CMK (cell line): ENCODE results near the gene UXT.
"Not testable (repeated sequence)": the region's sequence is repeated elsewhere in the genome, so short reads cannot be mapped to it uniquely, and the experiment has no call there.

ENCODE experiments used
- DNase-seq: peaks from one replicate; pipeline ENCODE4 v3.0.0-alpha.2; 2010; ENCODE audit warnings: low read depth

The UXT gene

DNA sequence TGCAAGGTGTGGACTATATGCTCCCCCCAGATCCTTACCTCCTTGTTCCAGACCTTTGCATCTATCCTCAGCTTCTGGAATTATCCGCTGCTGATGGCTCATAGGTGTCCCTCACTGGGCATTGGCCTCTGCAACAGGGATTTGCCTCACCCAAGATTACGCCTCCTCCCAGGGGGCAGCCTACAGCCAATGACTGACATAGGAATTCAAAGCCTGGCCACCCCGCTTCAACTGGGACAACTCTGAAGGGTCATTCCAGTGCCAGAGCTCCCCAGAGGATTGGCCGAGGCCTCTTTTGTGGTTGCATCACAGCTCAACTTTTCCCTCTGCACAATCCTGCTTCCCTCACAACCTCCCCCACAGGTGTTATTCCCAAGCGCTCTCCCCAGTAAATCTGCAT is 44.4 kb downstream of the UXT start:
- DNase-seq: no peak

DNA sequence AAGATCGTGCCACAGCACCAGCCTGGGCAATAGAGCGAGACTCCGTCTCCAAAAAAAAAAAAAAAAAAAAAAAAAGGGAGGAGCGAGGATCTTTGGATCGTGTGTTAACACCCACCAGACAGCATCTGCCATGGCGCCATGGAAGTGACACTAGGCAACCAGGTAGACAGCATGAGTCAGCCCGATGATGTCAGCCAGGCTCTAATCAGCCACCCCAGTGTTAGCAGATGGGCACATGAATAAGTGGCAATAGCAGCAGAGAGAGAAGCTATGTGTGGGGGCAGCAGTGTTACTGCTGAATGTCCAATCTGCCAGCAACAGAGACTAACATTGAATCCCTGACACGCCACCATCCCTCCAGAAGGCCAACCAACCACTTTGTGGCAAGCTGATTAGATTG is 45.9 kb downstream of the UXT start:
- DNase-seq: no peak

DNA sequence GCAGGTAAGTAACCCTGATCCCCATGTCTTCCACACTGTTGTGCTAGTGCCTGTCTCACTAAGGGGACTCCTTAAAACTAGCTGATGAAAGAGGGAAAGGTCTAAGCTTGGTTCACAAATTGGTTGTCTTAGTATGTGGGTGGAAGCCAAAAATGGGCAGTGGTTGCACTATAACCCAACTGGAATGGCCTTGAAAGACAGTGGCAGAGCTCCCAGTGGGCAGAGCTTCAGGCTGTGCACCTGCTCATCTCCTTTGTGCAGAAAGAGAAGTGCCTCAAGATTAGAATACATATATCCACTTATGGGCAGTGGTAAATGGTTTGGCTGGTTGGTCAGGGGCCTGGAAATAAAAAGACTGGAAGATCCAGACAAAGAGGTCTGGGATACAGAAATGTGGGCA is 46.6 kb downstream of the UXT start:
- DNase-seq: no peak

DNA sequence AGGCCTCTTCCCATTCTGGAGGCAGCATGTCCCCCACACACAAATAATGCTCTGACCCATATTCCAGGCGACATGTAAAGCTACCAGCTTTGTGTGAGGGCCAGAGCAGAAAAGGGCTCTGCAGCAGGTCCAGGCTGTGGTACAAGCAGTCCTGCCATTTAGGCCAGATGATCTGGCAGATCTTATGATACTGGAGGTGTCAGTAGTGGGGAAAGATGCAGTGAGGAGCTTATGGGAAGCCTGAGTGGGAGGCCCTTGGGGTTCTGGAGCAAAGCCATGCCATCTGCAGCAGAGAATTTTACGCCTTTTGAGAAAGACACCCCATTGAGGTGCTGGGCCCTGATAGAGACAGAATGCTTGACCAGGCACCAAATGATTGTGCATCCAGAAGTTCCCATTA is 47.1 kb downstream of the UXT start:
- DNase-seq: no peak

DNA sequence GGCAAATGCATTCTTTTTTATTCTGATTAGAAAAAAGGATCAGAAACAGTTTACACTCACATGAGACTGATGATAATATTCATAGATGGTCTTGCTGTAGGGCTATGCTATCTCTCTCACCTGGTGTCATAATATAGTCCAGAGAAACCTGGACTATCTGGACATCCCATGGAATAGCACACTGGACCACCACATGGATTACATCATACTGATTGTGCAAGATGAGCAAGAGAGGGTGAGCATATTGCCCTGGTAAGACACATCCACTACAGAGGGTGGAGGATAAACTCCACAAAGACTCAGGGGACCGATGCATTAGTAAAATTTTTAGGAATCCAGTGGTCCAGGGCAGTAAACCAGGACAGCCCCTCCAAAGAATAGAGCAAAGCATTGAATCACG is 47.5 kb downstream of the UXT start:
- no peak for DNase-seq

DNA sequence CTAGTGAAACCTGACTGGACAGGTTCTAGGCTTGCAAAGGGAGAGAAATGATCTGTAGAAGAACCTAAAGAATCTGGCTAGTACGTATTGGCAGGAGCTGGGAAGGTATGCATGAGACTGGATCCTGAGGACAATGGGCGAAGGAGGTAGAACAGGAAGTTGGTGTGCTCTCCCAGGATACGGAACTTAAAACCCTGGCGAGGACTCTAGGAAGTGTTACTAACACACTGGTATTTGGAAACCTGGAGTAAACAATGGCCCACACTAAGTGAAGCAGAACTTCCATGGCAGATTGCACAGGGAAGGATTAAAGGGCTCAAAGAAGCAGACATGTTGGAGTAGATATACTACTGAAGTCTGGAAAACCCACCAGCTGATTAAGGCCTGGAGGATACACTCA is 48.5 kb downstream of the UXT start:
- no peak for DNase-seq

DNA sequence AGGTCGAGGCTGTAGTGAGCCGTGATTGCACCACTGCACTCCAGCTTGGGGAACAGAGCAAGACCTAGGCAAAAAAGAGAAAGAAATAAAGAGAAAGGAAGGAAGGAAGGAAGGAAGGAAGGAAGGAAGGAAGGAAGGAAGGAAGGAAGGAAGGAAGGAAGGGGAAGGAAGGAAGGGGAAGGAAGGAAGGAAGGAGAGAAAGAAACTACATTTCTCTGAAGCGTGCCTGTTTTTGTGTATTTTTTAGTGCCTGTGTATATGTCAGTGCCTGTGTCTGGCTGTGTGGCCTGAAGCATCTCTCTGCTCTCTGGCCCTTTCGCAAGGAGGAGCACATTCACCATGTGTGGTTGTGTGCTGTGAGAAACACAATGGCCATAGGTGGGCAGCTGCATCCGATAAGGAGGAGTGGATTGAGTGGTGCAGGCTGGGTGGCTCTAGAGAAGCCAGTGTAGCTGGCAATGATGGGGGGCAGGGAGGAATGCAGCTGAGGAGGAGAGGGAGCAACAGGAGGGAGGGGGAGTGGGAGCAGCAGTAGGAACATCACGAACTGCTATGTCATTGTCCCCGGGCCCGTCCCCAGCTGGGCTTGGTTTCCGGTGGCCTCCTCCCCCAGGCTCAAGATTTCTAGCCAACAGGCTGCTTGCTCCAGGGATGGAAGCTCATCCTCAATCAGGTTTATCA is 50.7 kb downstream of the UXT start:
- peak; percentile 47 for DNase-seq

DNA sequence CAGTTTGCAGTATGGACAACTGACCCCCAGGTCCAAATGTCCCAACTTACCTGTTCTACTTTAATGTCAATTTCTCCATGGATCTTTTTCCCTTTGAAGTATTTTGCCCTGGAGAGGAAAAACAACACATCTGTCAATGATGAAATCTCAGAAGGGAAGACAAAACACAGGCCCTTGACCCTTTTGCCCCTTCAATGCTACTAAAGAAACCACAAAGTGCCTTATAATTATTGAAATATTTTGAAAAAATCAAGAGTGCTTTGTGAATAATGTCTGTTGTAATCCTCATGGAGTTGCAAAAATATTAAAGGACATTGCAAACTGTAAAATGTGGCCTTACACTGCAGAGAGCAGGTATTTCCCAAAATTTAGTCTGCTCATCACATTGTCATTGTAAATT is 51.9 kb downstream of the UXT start:
- no peak for DNase-seq

DNA sequence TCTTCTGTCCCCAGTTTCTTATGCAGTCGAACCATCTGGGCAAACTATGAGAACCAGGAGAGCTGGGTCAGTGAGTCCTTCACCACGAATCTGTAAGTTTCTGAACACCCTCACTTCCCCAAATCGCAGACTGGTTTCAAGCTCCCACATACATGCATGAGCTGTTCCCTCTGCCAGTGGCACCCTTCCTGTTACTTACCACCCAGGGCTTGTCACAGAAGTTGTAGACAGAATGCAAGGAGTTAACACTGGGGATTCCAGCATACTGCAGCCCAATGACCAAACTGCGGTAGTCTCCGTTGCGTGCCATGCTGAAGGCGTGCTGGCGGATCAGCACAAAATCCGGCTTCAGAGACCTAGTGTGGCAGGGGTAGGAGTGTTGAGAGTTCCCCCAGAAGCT is 54.0 kb downstream of the UXT start:
- no peak for DNase-seq

DNA sequence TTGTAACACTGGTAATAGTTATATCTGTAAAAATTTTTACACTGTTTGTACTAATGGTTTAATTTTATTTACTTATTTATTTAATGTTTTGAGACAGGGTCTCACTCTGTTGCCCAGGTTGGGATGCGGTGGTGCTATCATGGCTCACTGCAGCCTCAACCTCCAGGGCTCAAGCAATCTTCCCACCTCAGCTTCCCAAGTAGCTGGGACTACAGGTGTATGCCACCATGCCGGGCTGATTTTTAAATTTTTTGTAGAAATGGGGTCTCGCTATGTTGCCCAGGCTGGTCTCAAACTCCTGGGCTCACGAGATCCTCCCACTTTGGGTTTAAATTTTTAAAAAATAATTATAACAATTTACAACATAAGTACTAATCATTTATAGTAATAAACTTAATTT is 55.9 kb downstream of the UXT start:
- DNase-seq: not testable (repeated sequence)
